HG02759 (cell line): ENCODE data around the gene NKD1.
"Not testable (repeated sequence)": the region's sequence is repeated elsewhere in the genome, so short reads cannot be mapped to it uniquely, and the experiment has no call there.

Experiments
- ATAC-seq: cut with Tn5 transposase; IDR thresholded peaks from one replicate; pipeline ENCODE4 v1.9.1; 2021; ENCODE audit warnings: mild to moderate bottlenecking, moderate library complexity; ENCODE audit not compliant: unreplicated experiment

The NKD1 gene

GRCh38 chr16:50548125-50548908 lies at the start of gene NKD1:
Gene NKD1 (plus strand): TSS chr16:50548396. CDS start chr16:50548554, 158 bp downstream.
- ATAC-seq, result peak; percentile 90

- no peak for ATAC-seq
Measured at GRCh38 chr16:50498431-50499155, 49.6 kb upstream of the NKD1 start.

- ATAC-seq, result no peak
Measured at GRCh38 chr16:50499254-50499653, 48.9 kb upstream of the NKD1 start.

- ATAC-seq, result no peak
Measured at GRCh38 chr16:50500171-50500874, 47.9 kb upstream of the NKD1 start.

GRCh38 chr16:50501251-50501650 lies 46.9 kb upstream of the NKD1 start:
- ATAC-seq, result no peak

- ATAC-seq, result no peak
Measured at GRCh38 chr16:50501986-50502615, 46.1 kb upstream of the NKD1 start.

- no peak for ATAC-seq
Measured at GRCh38 chr16:50502616-50503011, 45.6 kb upstream of the NKD1 start.

GRCh38 chr16:50503868-50504531 lies 44.2 kb upstream of the NKD1 start:
- not testable (repeated sequence) for ATAC-seq

- ATAC-seq, result no peak
Measured at GRCh38 chr16:50505115-50505514, 43.1 kb upstream of the NKD1 start.

GRCh38 chr16:50505714-50506542 lies 42.3 kb upstream of the NKD1 start:
- ATAC-seq, result no peak

GRCh38 chr16:50506543-50506937 lies 41.7 kb upstream of the NKD1 start:
- ATAC-seq, result no peak

GRCh38 chr16:50507397-50507796 lies 40.8 kb upstream of the NKD1 start:
- no peak for ATAC-seq

GRCh38 chr16:50509521-50510341 lies 38.5 kb upstream of the NKD1 start:
- no peak for ATAC-seq

GRCh38 chr16:50515218-50515617 lies 33.0 kb upstream of the NKD1 start:
- ATAC-seq, result no peak

- no peak for ATAC-seq
Measured at GRCh38 chr16:50516401-50516800, 31.8 kb upstream of the NKD1 start.

GRCh38 chr16:50516890-50517289 lies 31.3 kb upstream of the NKD1 start:
- no peak for ATAC-seq

GRCh38 chr16:50517450-50518252 lies 30.5 kb upstream of the NKD1 start:
- ATAC-seq, result no peak

GRCh38 chr16:50519001-50519400 lies 29.2 kb upstream of the NKD1 start:
- no peak for ATAC-seq
